GM12878 (cell line): ENCODE results near the gene VSIG10L2. TPM values are rescaled to one million over a fixed set of nuclear protein-coding genes. Genes with fewer than 3 reads are reported as not detected.

Experiments used
- ATAC-seq: fragments of 200-7000 bp; cut with Tn5 transposase; 3 replicates; pipeline ENCODE4 v1.9.1; 2020; ENCODE audit warnings: mild to moderate bottlenecking, moderate library complexity
- Bru-seq: library from RNA; stranded (reverse); fragments of 400-500 nt; gene quantifications from one replicate; lab custom pipeline; 2021; lab: Mats Ljungman, UMichigan
- BruChase-seq, 2 experiments: library from RNA; stranded (reverse); fragments of 400-500 nt; gene quantifications; one replicate each; lab custom pipeline; 2021; lab: Mats Ljungman, UMichigan
- BruUV-seq: library from RNA; stranded (reverse); fragments of 400-500 nt; replicated peaks from 2 replicates; lab custom pipeline; 2021; lab: Mats Ljungman, UMichigan
- CTCF ChIA-PET: fragments of 300-600 bp; sonication (Branson Sonifier 250); formaldehyde crosslinking; extraction: SDS; loops from one replicate; lab custom pipeline; 2021; ENCODE audit warnings: inconsistent platforms; lab: Yijun Ruan, JAX
- POLR2A ChIA-PET: fragments of 350-600 bp; formaldehyde crosslinking; extraction: SDS; loops from one replicate; lab custom pipeline; 2021; ENCODE audit warnings: inconsistent platforms; lab: Charles Lee
- RAD21 ChIA-PET: fragments of 300-600 bp; sonication (Branson Sonifier 250); formaldehyde crosslinking; loops from one replicate; lab custom pipeline; 2023; ENCODE audit warnings: antibody characterized with exemption; ENCODE audit not compliant: unreplicated experiment; lab: Charles Lee
- SMC1A ChIA-PET: fragments of 300-600 bp; sonication (Branson Sonifier 250); formaldehyde crosslinking; loops from one replicate; lab custom pipeline; 2023; ENCODE audit not compliant: unreplicated experiment, uncharacterized antibody; lab: Charles Lee
- DNase-seq: peaks from one replicate; pipeline ENCODE4 v3.0.0-alpha.2; 2011; ENCODE audit warnings: low read depth, low spot score
- FAIRE-seq: peaks from 3 replicates; lab custom pipeline; 2011; peaks lifted over from hg19 to GRCh38; lab: Jason Lieb, UNC
- H2AFZ ChIP-seq: 2 replicates; pipeline ENCODE4 v1.6.0; 2011; ENCODE audit warnings: low read depth, low read length, control low read depth; ENCODE audit not compliant: control insufficient read depth
- H3K27ac ChIP-seq: 2 replicates; pipeline ENCODE4 v1.5.1; 2011; ENCODE audit warnings: control low read depth; ENCODE audit not compliant: control insufficient read depth, insufficient read depth
- H3K27me3 ChIP-seq, 2 experiments: replicated peaks in 1 of 2; 2 replicates each; pipeline versions ENCODE4 v1.6.0 to v1.6.1; 2011; ENCODE audit warnings: low read length in 1 of 2; ENCODE audit not compliant: control insufficient read depth in 2 of 2, insufficient read depth in 2 of 2
- H3K36me3 ChIP-seq, 2 experiments: 2 replicates each; pipeline ENCODE4 v1.5.1; 2011; ENCODE audit warnings: low read length in 1 of 2; ENCODE audit not compliant: control insufficient read depth in 2 of 2, insufficient read depth in 2 of 2
- H3K4me1 ChIP-seq: 2 replicates; pipeline ENCODE4 v1.6.1; 2011; ENCODE audit warnings: mild to moderate bottlenecking, low read length, moderate library complexity, mixed read lengths; ENCODE audit not compliant: control insufficient read depth, insufficient read depth
- H3K4me2 ChIP-seq: 2 replicates; pipeline ENCODE4 v1.6.0; 2011; ENCODE audit warnings: control low read depth; ENCODE audit not compliant: control insufficient read depth, insufficient read depth
- H3K4me3 ChIP-seq: fragments of 200-600 bp; sonication (generic); 2 replicates; pipeline ENCODE4 v1.5.1; 2016
- H3K79me2 ChIP-seq: 2 replicates; pipeline ENCODE4 v1.6.0; 2011; ENCODE audit warnings: low read length; ENCODE audit not compliant: control insufficient read depth, insufficient read depth
- H3K9ac ChIP-seq: 2 replicates; pipeline ENCODE4 v1.8.0; 2011; ENCODE audit warnings: low read length, control low read depth, mixed read lengths; ENCODE audit not compliant: control insufficient read depth, insufficient read depth
- H3K9me3 ChIP-seq: replicated peaks from 3 replicates; pipeline ENCODE4 v1.5.1; 2011; ENCODE audit warnings: mild to moderate bottlenecking, low read length; ENCODE audit not compliant: control insufficient read depth, insufficient read depth
- H4K20me1 ChIP-seq: 2 replicates; pipeline ENCODE4 v1.6.0; 2011; ENCODE audit not compliant: control insufficient read depth, insufficient read depth
- CREM ChIP-seq: IDR thresholded peaks from 2 replicates; pipeline ENCODE4 v1.6.1; 2014; ENCODE audit warnings: antibody characterized with exemption, low read depth
- HCFC1 ChIP-seq: fragments of 150-350 bp; IDR thresholded peaks from 2 replicates; pipeline ENCODE4 v1.6.1; 2014; ENCODE audit warnings: low read length
- MYC ChIP-seq: IDR thresholded peaks from 2 replicates; pipeline ENCODE4 v1.6.1; 2011; ENCODE audit warnings: mild to moderate bottlenecking, low read length, moderate library complexity, inconsistent platforms; ENCODE audit not compliant: insufficient read depth, insufficient replicate concordance, insufficient read length, severe bottlenecking
- POLR2AphosphoS2 ChIP-seq: IDR thresholded peaks from 2 replicates; pipeline ENCODE4 v1.6.1; 2011; ENCODE audit warnings: low read depth, mild to moderate bottlenecking, low read length, improper control_type of control experiment, moderate library complexity
- POLR2AphosphoS5 ChIP-seq: IDR thresholded peaks from 2 replicates; pipeline ENCODE4 v1.6.1; 2011; ENCODE audit warnings: mild to moderate bottlenecking, low read length, inconsistent platforms
- TARDBP ChIP-seq: IDR thresholded peaks from 2 replicates; pipeline ENCODE4 v1.6.1; 2016; ENCODE audit warnings: borderline replicate concordance
- WGBS: methylation state at CpG from one replicate; pipeline ENCODE4 v1.1.6; 2016; ENCODE audit warnings: low lambda C conversion rate; ENCODE audit not compliant: insufficient replicate concordance, insufficient coverage; ENCODE audit errors: missing lambda C conversion rate; 5-methylcytosine and 5-hydroxymethylcytosine counted together
- in situ Hi-C: fragments of 300-500 bp; cut with MboI; formaldehyde crosslinking; loops from 9 replicates; pipeline ENCODE4 v1.14.3; 2018; ENCODE audit warnings: mixed read lengths
- intact Hi-C: fragments of 100-400 bp; cut with micrococcal nuclease; formaldehyde crosslinking; loops from one replicate; pipeline ENCODE4 v1.14.2; 2022; ENCODE audit not compliant: unreplicated experiment
- long read RNA-seq, 2 experiments: library from polyadenylated mRNA; unstranded; transcript quantifications; one replicate each; pipeline ENCODE4 v2.0.0, GENCODE V29; 2019 to 2020
- polyA minus RNA-seq, 3 experiments: library from RNA; depleted of rRNA, polyadenylated mRNA; stranded (reverse); fragments of >200 nt; gene quantifications; 2 replicates each; pipeline ENCODE4 v1.2.3, GENCODE V29; 2011
- polyA plus RNA-seq, 11 experiments: library from polyadenylated mRNA; depleted of rRNA in 4 of 11; unstranded in 6 of 11; stranded (reverse) in 5 of 11; fragments of >200 nt; fragmentation: Nextera tagmentation in 4 of 11; fragmentation: Illumina TruSeq in 1 of 11; extraction: Ambion mirVana in 4 of 11; extraction: Trizol in 1 of 11; gene quantifications; 1 replicate in 1 of 11; 2 replicates in 10 of 11; pipeline versions ENCODE4 v1.2.1 to v1.2.3, GENCODE V29; 2011 to 2016; ENCODE audit warnings: inconsistent platforms in 2 of 11, missing spikeins in 2 of 11, low read depth in 1 of 11
- total RNA-seq, 4 experiments: library from RNA; depleted of rRNA in 3 of 4; stranded (reverse); fragments of >200 nt in 3 of 4; fragmentation: Illumina TruSeq in 1 of 4; extraction: Trizol in 1 of 4; gene quantifications; 2 replicates each; pipeline versions ENCODE4 v1.2.1 to v1.2.3, GENCODE V29; 2013 to 2021
- TF ChIP-seq, protein P1 (sequence below): IDR thresholded peaks from 2 replicates; pipeline ENCODE4 v1.6.1; 2012; ENCODE audit warnings: mild to moderate bottlenecking, low read depth, low read length
- TF ChIP-seq, protein P2 (sequence below): IDR thresholded peaks from 2 replicates; pipeline ENCODE4 v1.6.1; 2011; ENCODE audit warnings: borderline replicate concordance, low read depth, mild to moderate bottlenecking, moderate library complexity, low read length; ENCODE audit not compliant: insufficient read depth, poor library complexity, severe bottlenecking

The VSIG10L2 gene
- not detected in 2 replicates for total RNA-seq (2013; cell fraction: nucleolus; rRNA removed)
- total RNA-seq (2014; rRNA removed): not detected in 2 replicates
- not detected in 2 replicates for total RNA-seq (2014; rRNA removed; fragmentation: Illumina TruSeq; extraction: Trizol)
- not detected in 2 replicates for total RNA-seq (2021)
- not detected for polyA plus RNA-seq (2011; ENCODE audit: low read depth)
- polyA plus RNA-seq (2011; rRNA removed): not detected in 2 replicates
- polyA plus RNA-seq (2011; cell fraction: cytosol; rRNA removed): not detected in 2 replicates
- not detected in 2 replicates for polyA plus RNA-seq (2011; cell fraction: nucleus; rRNA removed)
- polyA plus RNA-seq (2012): not detected in 2 replicates
- not detected in 2 replicates for polyA plus RNA-seq (2014; fragmentation: Illumina TruSeq; extraction: Trizol)
- polyA plus RNA-seq (2014; fragmentation: Nextera tagmentation; extraction: Ambion mirVana): under 1 TPM in 1 of 2 experiments, not detected in 1; 0.02 TPM
- polyA plus RNA-seq (2014; rRNA removed): not detected in 2 replicates
- not detected for polyA plus RNA-seq (2016; fragmentation: Nextera tagmentation; extraction: Ambion mirVana)
- not detected in 2 replicates for polyA minus RNA-seq (2011; rRNA and poly(A)+ RNA removed)
- polyA minus RNA-seq (2011; cell fraction: cytosol; rRNA and poly(A)+ RNA removed): not detected in 2 replicates
- not detected in 2 replicates for polyA minus RNA-seq (2011; cell fraction: nucleus; rRNA and poly(A)+ RNA removed)
- not detected for Bru-seq, nascent RNA
- BruChase-seq, experiment 1, labeled RNA remaining after a 6-hour chase: not detected
- BruChase-seq, experiment 2, labeled RNA remaining after a 2-hour chase: not detected
- long read RNA-seq, experiment 1: 0 reads
- long read RNA-seq, experiment 2: 0 reads

DNA sequence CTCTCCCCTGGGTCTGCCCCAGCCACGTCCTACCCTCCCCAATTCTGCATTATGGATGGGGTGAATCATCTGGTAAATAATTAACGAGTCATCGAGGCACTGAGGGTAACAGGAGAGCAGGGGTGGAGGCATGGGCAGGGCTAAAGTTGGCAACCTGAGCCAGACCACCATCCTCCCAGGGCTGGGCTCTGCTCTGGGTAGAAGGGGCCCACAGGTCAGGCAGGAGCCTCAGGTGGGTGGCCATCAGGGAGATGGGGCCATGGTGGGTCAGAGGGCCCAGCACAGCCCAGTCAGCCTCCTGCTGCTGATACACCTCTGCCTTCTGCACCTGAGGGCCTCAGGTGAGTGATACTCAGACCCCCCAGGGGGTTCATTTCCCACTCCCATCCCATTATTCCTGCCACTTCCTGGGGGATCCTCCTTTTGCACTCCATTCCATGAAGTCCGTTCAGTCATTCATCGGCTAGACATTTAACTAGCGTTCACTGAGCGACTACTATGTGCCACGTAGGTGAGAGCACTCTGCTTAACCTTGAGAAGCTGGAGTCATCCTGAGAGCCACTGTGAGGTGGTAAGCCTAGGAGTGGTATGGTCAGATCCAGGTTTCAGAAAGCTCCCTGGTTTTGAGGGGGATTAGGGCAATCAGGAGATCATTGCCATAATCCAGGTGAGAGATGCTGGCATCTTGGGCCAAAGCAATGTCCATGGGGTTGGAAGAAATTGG, at the start of gene VSIG10L2:
TSS of gene VSIG10L2 (plus strand) at position 248 of the 724 bp plus-strand sequence. CDS start at position 260, 12 bp downstream.
- SMC1A ChIA-PET: interaction anchor here (6.2 kb wide), 1 partner anchor 248 kb away, joined by 45 read pairs; no protein-coding TSS in a partner anchor
- CTCF ChIA-PET: interaction anchor here (3.9 to 12.1 kb wide), 2 partner anchors 115 to 245 kb away, joined by 29 to 220 read pairs; no protein-coding TSS in a partner anchor
- POLR2A ChIA-PET: no interaction called here
- TF ChIP-seq POLR2AphosphoS2: no peak
- no peak for TF ChIP-seq CREM
- TF ChIP-seq, protein P1, sequence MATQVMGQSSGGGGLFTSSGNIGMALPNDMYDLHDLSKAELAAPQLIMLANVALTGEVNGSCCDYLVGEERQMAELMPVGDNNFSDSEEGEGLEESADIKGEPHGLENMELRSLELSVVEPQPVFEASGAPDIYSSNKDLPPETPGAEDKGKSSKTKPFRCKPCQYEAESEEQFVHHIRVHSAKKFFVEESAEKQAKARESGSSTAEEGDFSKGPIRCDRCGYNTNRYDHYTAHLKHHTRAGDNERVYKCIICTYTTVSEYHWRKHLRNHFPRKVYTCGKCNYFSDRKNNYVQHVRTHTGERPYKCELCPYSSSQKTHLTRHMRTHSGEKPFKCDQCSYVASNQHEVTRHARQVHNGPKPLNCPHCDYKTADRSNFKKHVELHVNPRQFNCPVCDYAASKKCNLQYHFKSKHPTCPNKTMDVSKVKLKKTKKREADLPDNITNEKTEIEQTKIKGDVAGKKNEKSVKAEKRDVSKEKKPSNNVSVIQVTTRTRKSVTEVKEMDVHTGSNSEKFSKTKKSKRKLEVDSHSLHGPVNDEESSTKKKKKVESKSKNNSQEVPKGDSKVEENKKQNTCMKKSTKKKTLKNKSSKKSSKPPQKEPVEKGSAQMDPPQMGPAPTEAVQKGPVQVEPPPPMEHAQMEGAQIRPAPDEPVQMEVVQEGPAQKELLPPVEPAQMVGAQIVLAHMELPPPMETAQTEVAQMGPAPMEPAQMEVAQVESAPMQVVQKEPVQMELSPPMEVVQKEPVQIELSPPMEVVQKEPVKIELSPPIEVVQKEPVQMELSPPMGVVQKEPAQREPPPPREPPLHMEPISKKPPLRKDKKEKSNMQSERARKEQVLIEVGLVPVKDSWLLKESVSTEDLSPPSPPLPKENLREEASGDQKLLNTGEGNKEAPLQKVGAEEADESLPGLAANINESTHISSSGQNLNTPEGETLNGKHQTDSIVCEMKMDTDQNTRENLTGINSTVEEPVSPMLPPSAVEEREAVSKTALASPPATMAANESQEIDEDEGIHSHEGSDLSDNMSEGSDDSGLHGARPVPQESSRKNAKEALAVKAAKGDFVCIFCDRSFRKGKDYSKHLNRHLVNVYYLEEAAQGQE: no peak
- no peak for TF ChIP-seq TARDBP
- TF ChIP-seq MYC: no peak
- TF ChIP-seq HCFC1: no peak
- no peak for TF ChIP-seq POLR2AphosphoS5
- TF ChIP-seq, protein P2, sequence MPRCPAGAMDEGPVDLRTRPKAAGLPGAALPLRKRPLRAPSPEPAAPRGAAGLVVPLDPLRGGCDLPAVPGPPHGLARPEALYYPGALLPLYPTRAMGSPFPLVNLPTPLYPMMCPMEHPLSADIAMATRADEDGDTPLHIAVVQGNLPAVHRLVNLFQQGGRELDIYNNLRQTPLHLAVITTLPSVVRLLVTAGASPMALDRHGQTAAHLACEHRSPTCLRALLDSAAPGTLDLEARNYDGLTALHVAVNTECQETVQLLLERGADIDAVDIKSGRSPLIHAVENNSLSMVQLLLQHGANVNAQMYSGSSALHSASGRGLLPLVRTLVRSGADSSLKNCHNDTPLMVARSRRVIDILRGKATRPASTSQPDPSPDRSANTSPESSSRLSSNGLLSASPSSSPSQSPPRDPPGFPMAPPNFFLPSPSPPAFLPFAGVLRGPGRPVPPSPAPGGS: no peak
- 38% methylated on average over 8 of the region's 8 CpGs for WGBS
- DNase-seq (no peak), FAIRE-seq (no peak), ATAC-seq (no peak)
- Histone ChIP-seq H3K4me1 (no peaks in the 10 kb centered on the region), H3K27me3 (no peaks in the 10 kb centered on the region; a peak in 1 of 4 replicates), H3K4me3 (no peak within 1 kb of the TSS), H3K9me3 (no peaks in the 10 kb centered on the region), H3K79me2 (no peaks in the 10 kb centered on the region), H3K36me3 (no peaks in the 10 kb centered on the region), H3K27ac (no peak within 1 kb of the TSS), H4K20me1 (no peaks in the 10 kb centered on the region), H3K4me2 (no peak within 1 kb of the TSS), H2AFZ (no peak within 1 kb of the TSS), H3K9ac (no peak within 1 kb of the TSS)
- intact Hi-C loops (no loop called here), in situ Hi-C loops (no loop called here)
- RAD21 ChIA-PET: interaction anchor here (0.9 to 1.2 kb wide), 2 partner anchors 112 to 248 kb away, joined by 4 to 5 read pairs; no protein-coding TSS in a partner anchor
- no TSS peak for BruUV-seq
